BE2C (cell line): ENCODE results near the gene MEIOB.
A peak's percentile ranks its signal among the peaks of the same experiment; 100 is the strongest.

ENCODE experiments used
- DNase-seq: peaks from one replicate; pipeline ENCODE4 v3.0.0-alpha.2; 2020
- H3K27me3 ChIP-seq: fragments of 250-450 bp; sonication (Bioruptor Pico); 2 replicates; pipeline ENCODE4 v1.5.1; 2020; ENCODE audit warnings: mild to moderate bottlenecking
- H3K36me3 ChIP-seq: fragments of 250-450 bp; sonication (Bioruptor Pico); 2 replicates; pipeline ENCODE4 v1.5.1; 2020; ENCODE audit warnings: mild to moderate bottlenecking
- H3K4me1 ChIP-seq: fragments of 250-450 bp; sonication (Bioruptor Pico); 2 replicates; pipeline ENCODE4 v1.5.1; 2020
- H3K4me3 ChIP-seq: 2 replicates; pipeline ENCODE4 v1.5.1; 2011; ENCODE audit warnings: low read depth, low read length
- H3K9me3 ChIP-seq: fragments of 250-450 bp; sonication (Bioruptor Pico); 2 replicates; pipeline ENCODE4 v1.5.1; 2020
- CTCF ChIP-seq: IDR thresholded peaks from 2 replicates; pipeline ENCODE4 v1.5.1; 2012; ENCODE audit warnings: mild to moderate bottlenecking, low read depth, low read length

Gene MEIOB

GRCh38 chr16:1870365-1871082 lies 1.4 kb downstream of the MEIOB start:
- Histone ChIP-seq H3K4me3 (no peak overlapping the region), H3K9me3 (no peaks in the 10 kb centered on the region), H3K27me3 (no peaks in the 10 kb centered on the region), H3K36me3 (no peaks in the 10 kb centered on the region), H3K4me1 (no peaks in the 10 kb centered on the region)
- TF ChIP-seq CTCF, result no peak
- no peak for DNase-seq

GRCh38 chr16:1865902-1866690 lies 5.9 kb downstream of the MEIOB start:
- no peak for TF ChIP-seq CTCF
- Histone ChIP-seq H3K9me3 (no peaks in the 10 kb centered on the region), H3K27me3 (peaks cover 15% of the 10 kb centered on the region), H3K4me1 (no peaks in the 10 kb centered on the region), H3K36me3 (no peaks in the 10 kb centered on the region), H3K4me3 (no peak overlapping the region)
- no peak for DNase-seq

GRCh38 chr16:1863681-1864460 lies 8.1 kb downstream of the MEIOB start:
- peak; percentile 46 for TF ChIP-seq CTCF
- Histone ChIP-seq H3K4me1 (no peaks in the 10 kb centered on the region), H3K27me3 (peaks cover 37% of the 10 kb centered on the region), H3K36me3 (no peaks in the 10 kb centered on the region), H3K4me3 (no peak overlapping the region), H3K9me3 (no peaks in the 10 kb centered on the region)
- no peak for DNase-seq

- no peak for TF ChIP-seq CTCF
- DNase-seq, result no peak
- peaks cover 52% of the 10 kb centered on the region for H3K27me3 ChIP-seq
- no peak overlapping the region for H3K4me3 ChIP-seq
- H3K4me1 ChIP-seq, result no peaks in the 10 kb centered on the region
- H3K9me3 ChIP-seq, result no peaks in the 10 kb centered on the region
- H3K36me3 ChIP-seq, result no peaks in the 10 kb centered on the region
Observed at GRCh38 chr16:1862394-1862793, 9.6 kb downstream of the MEIOB start.

- H3K27me3 ChIP-seq, result peaks cover 59% of the 10 kb centered on the region
Observed at GRCh38 chr16:1861730-1862129, 10.2 kb downstream of the MEIOB start.

More at GRCh38 chr16:1861730-1862129, 10.2 kb downstream of the MEIOB start:
- no peaks in the 10 kb centered on the region for H3K4me1 ChIP-seq
- DNase-seq, result no peak
- no peak overlapping the region for H3K4me3 ChIP-seq
- no peak for TF ChIP-seq CTCF
- H3K36me3 ChIP-seq, result no peaks in the 10 kb centered on the region
- no peaks in the 10 kb centered on the region for H3K9me3 ChIP-seq
